Heart right ventricle (tissue), 16 donors: Measurements from ENCODE around the gene TMEM132A. TPM values are rescaled to one million over a fixed set of nuclear protein-coding genes. Genes with fewer than 3 reads are reported as not detected.

ENCODE experiments used
- ATAC-seq, 8 donors: fragments of 200-7000 bp; cut with Tn5 transposase; one replicate each; pipeline ENCODE4 v1.9.1; 2020; ENCODE audit warnings: mild to moderate bottlenecking in 8 of 8, moderate library complexity in 8 of 8, moderate number of reproducible peaks in 1 of 8
- DNase-seq, 2 donors: peaks; one replicate each; pipeline ENCODE4 v3.0.0-alpha.2; 2020
- H3K27ac ChIP-seq, 10 donors: fragments of 200-600 bp; sonication (generic) in 2 of 10; one replicate each; pipeline versions ENCODE4 v1.5.0 to v1.8.0; 2020 to 2022; ENCODE audit warnings: mild to moderate bottlenecking in 3 of 10
- H3K27me3 ChIP-seq, 7 donors: fragments of 200-600 bp; one replicate each; pipeline ENCODE4 v1.8.0; 2021 to 2022; ENCODE audit warnings: mild to moderate bottlenecking in 2 of 7
- H3K36me3 ChIP-seq, 9 donors: fragments of 200-600 bp; sonication (generic) in 1 of 9; one replicate each; pipeline versions ENCODE4 v1.5.0 to v1.8.0; 2020 to 2022; ENCODE audit warnings: mild to moderate bottlenecking in 2 of 9
- H3K4me1 ChIP-seq, 9 donors: fragments of 200-600 bp; sonication (generic) in 1 of 9; one replicate each; pipeline versions ENCODE4 v1.5.0 to v1.8.0; 2020 to 2022; ENCODE audit warnings: mild to moderate bottlenecking in 4 of 9
- H3K4me3 ChIP-seq, 10 donors: fragments of 200-600 bp; sonication (generic) in 2 of 10; one replicate each; pipeline versions ENCODE4 v1.5.0 to v1.8.0; 2020 to 2022; ENCODE audit warnings: mild to moderate bottlenecking in 7 of 10, moderate library complexity in 2 of 10
- H3K9me3 ChIP-seq, 11 donors: fragments of 200-600 bp in 10 of 11; sonication (generic) in 2 of 11; one replicate each; pipeline versions ENCODE4 v1.5.0 to v1.8.0; 2013 to 2022; ENCODE audit warnings: mild to moderate bottlenecking in 2 of 11, control low read depth in 1 of 11, moderate library complexity in 1 of 11
- CTCF ChIP-seq, 9 donors: fragments of 200-600 bp; sonication (generic) in 2 of 9; IDR thresholded peaks; one replicate each; pipeline versions ENCODE4 v1.5.0 to v1.8.0; 2021 to 2022; ENCODE audit warnings: antibody characterized with exemption in 9 of 9, mild to moderate bottlenecking in 5 of 9, moderate library complexity in 1 of 9
- WGBS, 2 donors: extraction: QIAGEN DNeasy Blood & Tissue Kit; methylation state at CpG; one replicate each; pipeline ENCODE4 v1.1.7; 2013; ENCODE audit warnings: inconsistent platforms in 1 of 2; 5-methylcytosine and 5-hydroxymethylcytosine counted together
- intact Hi-C, 10 donors: fragments of 100-400 bp; cut with DNase I; formaldehyde crosslinking; loops; one replicate each; pipeline versions ENCODE4 v1.11.1 to v1.14.2; 2022
- polyA plus RNA-seq, 2 donors: library from polyadenylated mRNA; stranded (reverse); fragments of 200-250 nt; gene quantifications; one replicate each; pipeline ENCODE4 v1.2.3, GENCODE V29; 2013
- total RNA-seq, 10 donors: library from RNA; stranded (reverse); fragmentation: NEBNext Ultra II Directional in 3 of 10; extraction: Animal tissue kit (Norgen Biotek cat#: 25700) in 3 of 10; gene quantifications; one replicate each; pipeline versions ENCODE4 v1.2.1 to v1.2.4, GENCODE V29; 2021 to 2023
- donor health status: Arrhythmogenic right ventricular cardiomyopathy.
- donor health status: ischemic (EF 13 %, LVEDD 7.1; RV severe dilation, severe dysfunction).
- donor health status: healthy with polysubstance abuse.
- donor health status: DM: no; HTN: yes; CAD: no.
- donor health status: DM: no; HTN: no; CAD: no.
- donor health status: ischemic (EF 25% LVEDD 6.9; RV normal size, moderate dysfunction).
- donor health status: ischemic (EF 25% LVEDD 5.7; RV mildly dilated, moderate dysfunction).
- donor health status: healthy.
- donor health status: DM: yes; HTN: yes; CAD: no.
- donor health status: Ischemic cardiomyopathy.
- donor health status: ischemic (EF 35%, LVEDD 5.7; RV mildly dilated, moderate dysfunction).
- donor health status: nonischemic (EF 11% LVEDD 7.7; RV severe dilation, severe dysfunction).
- donor health status: DM: yes; HTN: yes; CAD: no.
- donor health status: PGD.
- donor health status: ischemic (EF 29% LVEDD 5.4; RV normal size, mild dysfunction).
- donor health status: nonischemic (EF 23%, LVEDD 6.1; RV moderate dilation, normal function).

The TMEM132A gene
- total and polyA plus RNA-seq, 12 donors, result 3.7 to 16.4 (median 7.4) TPM

GRCh38 chr11:60974726-60975125 lies 50.5 kb downstream of the TMEM132A start:
- no peak for TF ChIP-seq CTCF (IDR thresholded peaks at IDR 0.05)
- Histone ChIP-seq H3K27ac (peak overlapping the region in 1 of 10 donors; percentile 87), H3K4me1 (peaks cover 0 to 24% (median 0%) of the 10 kb centered on the region in 9 donors), H3K27me3 (peaks cover 0 to 9% (median 0%) of the 10 kb centered on the region in 7 donors), H3K4me3 (peak overlapping the region in 1 of 10 donors; percentile 51), H3K36me3 (no peaks in the 10 kb centered on the region), H3K9me3 (no peaks in the 10 kb centered on the region)
- ATAC-seq, result no peak
- intact Hi-C loops, result no loop called here
- DNase-seq, result no peak
- WGBS, 2 donors, result 91 to 93% methylated on average over 6 of the region's 6 CpGs

- no peaks in the 10 kb centered on the region for H3K9me3 ChIP-seq
- DNase-seq (no peak), ATAC-seq (no peak)
- peaks cover 0 to 20% (median 0%) of the 10 kb centered on the region in 9 donors for H3K4me1 ChIP-seq
- peaks cover 0 to 4% (median 0%) of the 10 kb centered on the region in 7 donors for H3K27me3 ChIP-seq
- no peaks in the 10 kb centered on the region for H3K36me3 ChIP-seq
- intact Hi-C loops, result no loop called here
- no peak overlapping the region for H3K27ac ChIP-seq
- no peak overlapping the region for H3K4me3 ChIP-seq
- 88 to 89% methylated on average over 4 of the region's 4 CpGs for WGBS, 2 donors
- no peak for TF ChIP-seq CTCF (IDR thresholded peaks at IDR 0.05)
Measured at GRCh38 chr11:60977224-60977623, 53.0 kb downstream of the TMEM132A start.

DNA sequence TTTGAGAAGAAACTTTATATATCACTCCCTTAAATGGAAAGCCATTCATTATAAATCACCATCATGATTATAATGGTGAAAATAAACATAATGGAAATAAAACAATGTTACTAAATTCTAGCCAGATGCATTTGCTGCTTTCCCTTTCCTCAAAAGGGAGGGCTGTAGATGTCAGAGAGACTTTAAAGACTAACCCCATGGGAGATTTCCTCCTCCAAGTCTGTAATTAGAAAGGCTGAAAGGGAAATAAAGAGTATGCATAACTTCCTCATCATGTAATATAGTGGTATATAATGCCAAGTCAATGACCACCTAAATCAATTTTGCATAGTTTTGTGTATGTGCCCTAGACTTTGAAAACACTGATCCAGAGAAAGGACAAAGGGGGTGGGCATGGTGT lies 53.6 kb downstream of the TMEM132A start:
- Histone ChIP-seq H3K36me3 (no peaks in the 10 kb centered on the region), H3K9me3 (no peaks in the 10 kb centered on the region), H3K4me1 (peaks cover 0 to 20% (median 0%) of the 10 kb centered on the region in 9 donors), H3K27me3 (peaks cover 0 to 4% (median 0%) of the 10 kb centered on the region in 7 donors), H3K27ac (peak overlapping the region in 1 of 10 donors; percentile 66), H3K4me3 (no peak overlapping the region)
- TF ChIP-seq CTCF (IDR thresholded peaks at IDR 0.05), result no peak
- ATAC-seq, result no peak
- intact Hi-C loops, result no loop called here
- DNase-seq, result no peak

DNA sequence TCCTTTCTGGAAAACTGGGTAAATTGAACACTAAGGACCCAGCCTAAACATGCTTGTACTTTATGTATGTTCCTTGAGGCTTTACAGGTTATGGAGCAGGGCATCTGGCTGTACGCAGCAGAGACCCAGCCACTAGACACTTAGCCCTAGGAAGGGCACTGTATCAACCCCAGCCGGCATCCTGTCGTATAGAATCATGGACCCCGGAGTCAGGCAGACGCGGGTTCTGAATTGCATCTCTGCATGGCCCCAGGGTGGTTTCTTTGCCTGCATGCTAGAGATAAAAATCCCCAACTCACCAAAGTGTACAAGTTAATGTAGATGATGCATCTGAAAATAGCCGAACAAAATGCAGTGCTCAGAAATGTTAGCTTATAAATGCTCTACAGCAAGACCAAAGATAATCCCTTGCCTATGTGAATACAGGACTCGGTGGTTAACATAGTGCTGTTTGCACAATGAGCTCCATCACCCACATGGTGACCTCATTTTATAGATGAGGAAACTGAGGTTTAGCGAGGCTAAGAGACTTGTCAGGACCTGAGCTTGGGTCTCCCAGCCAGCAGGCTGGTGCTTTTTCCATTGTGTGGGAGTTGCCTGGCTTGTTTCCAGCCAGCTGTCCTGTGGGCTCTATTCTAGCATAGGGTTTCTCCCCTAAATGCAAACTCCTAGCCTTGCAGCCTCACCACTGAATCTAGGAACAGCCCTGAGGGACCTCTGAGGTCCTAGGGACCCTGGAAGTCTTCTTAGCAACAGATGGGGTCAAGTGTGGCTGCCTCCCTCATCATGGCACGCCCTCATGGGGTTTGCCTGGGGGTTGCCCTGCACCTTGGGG lies 54.5 kb downstream of the TMEM132A start:
- Histone ChIP-seq H3K9me3 (no peaks in the 10 kb centered on the region), H3K4me1 (peaks cover 0 to 20% (median 0%) of the 10 kb centered on the region in 9 donors), H3K36me3 (no peaks in the 10 kb centered on the region), H3K27me3 (peaks cover 0 to 4% (median 0%) of the 10 kb centered on the region in 7 donors), H3K27ac (peak overlapping the region in 1 of 10 donors; percentile 66), H3K4me3 (no peak overlapping the region)
- DNase-seq (no peak), ATAC-seq (peak in 1 of 8 donors; percentile 22)
- no peak for TF ChIP-seq CTCF (IDR thresholded peaks at IDR 0.05)
- intact Hi-C loops, result no loop called here
- 83 to 90% methylated on average over 10 of the region's 10 CpGs for WGBS, 2 donors
